ENCODE measurements around the gene ITPRIPL2. TPM values are rescaled to one million over a fixed set of nuclear protein-coding genes. Genes with fewer than 3 reads are reported as not detected.
A peak's percentile ranks its signal among the peaks of the same experiment; 100 is the strongest.

ITPRIPL2 gene
- total RNA-seq, 2 donors from 2014 or later, result 11.2 to 31.9 TPM

GRCh38 chr16:19085679-19086200 is 28.0 kb upstream of the ITPRIPL2 start:
- peaks cover 3 to 8% of the 10 kb centered on the region in 2 donors for H3K4me1 Mint-ChIP-seq (ENCODE audit: low read depth in 2 of 2)

GRCh38 chr16:19086322-19087199 is 27.2 kb upstream of the ITPRIPL2 start:
- ATAC-seq, result peak; percentile 95 to 96
- DNase-seq (ENCODE audit: low spot score), result peak; percentile 84
- Mint-ChIP-seq H3K27ac (no peak overlapping the region), H3K27me3 (peaks cover 12 to 13% of the 10 kb centered on the region in 2 donors), H3K9me3 (peaks cover under 1% of the 10 kb centered on the region), H3K36me3 (no peaks in the 10 kb centered on the region), H3K4me3 (peak overlapping the region; percentile 58), H3K4me1 (ENCODE audit: low read depth in 2 of 2) (peaks cover 3 to 8% of the 10 kb centered on the region in 2 donors)

More at GRCh38 chr16:19085679-19086200, 28.0 kb upstream of the ITPRIPL2 start:
- H3K9me3 Mint-ChIP-seq, result no peaks in the 10 kb centered on the region
- peaks cover 10 to 12% of the 10 kb centered on the region in 2 donors for H3K27me3 Mint-ChIP-seq
- no peak overlapping the region for H3K27ac Mint-ChIP-seq
- ATAC-seq (no peak), DNase-seq (ENCODE audit: low spot score) (no peak)
- no peak overlapping the region for H3K4me3 Mint-ChIP-seq
- H3K36me3 Mint-ChIP-seq, result no peaks in the 10 kb centered on the region

DNA sequence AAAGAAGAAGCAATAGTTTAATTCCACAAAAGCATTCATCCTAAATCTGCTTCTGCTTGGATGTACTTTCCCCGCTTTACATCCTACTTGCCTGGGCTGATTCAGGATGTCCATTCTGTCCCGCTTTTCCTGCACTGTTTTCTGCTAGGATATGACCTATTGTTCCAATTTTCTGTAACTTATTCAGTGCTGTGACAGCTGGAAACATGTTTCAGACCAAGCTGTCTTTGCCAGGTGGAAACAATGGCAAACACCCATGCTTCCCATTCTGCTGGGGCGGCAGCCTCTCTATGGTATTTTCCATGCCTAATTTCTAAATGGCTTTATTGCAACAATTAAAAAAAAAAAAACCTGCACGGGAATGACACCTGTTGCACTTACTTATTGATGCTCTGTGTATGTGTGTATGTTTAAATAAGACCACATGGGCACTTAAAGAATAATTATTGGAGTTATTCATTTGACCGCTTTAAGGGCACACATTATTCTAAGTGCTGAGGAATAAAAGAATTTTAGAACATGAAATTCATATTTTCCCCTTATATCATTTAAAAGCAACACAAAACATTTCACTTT is 25.3 kb upstream of the ITPRIPL2 start:
- Mint-ChIP-seq H3K4me1 (ENCODE audit: low read depth in 2 of 2) (peaks cover 3 to 8% of the 10 kb centered on the region in 2 donors), H3K27me3 (peaks cover 16 to 24% of the 10 kb centered on the region in 2 donors), H3K4me3 (no peak overlapping the region), H3K36me3 (peaks cover 8% of the 10 kb centered on the region), H3K9me3 (peaks cover 3% of the 10 kb centered on the region), H3K27ac (no peak overlapping the region)
- ATAC-seq, result no peak
- no peak for DNase-seq (ENCODE audit: low spot score)

GRCh38 chr16:19089410-19089955 is 24.3 kb upstream of the ITPRIPL2 start:
- peaks cover 12% of the 10 kb centered on the region for H3K36me3 Mint-ChIP-seq
- no peak for DNase-seq (ENCODE audit: low spot score)
- peaks cover 16 to 24% of the 10 kb centered on the region in 2 donors for H3K27me3 Mint-ChIP-seq
- peaks cover 3% of the 10 kb centered on the region for H3K9me3 Mint-ChIP-seq
- peaks cover 5 to 8% of the 10 kb centered on the region in 2 donors for H3K4me1 Mint-ChIP-seq (ENCODE audit: low read depth in 2 of 2)
- no peak for ATAC-seq
- no peak overlapping the region for H3K4me3 Mint-ChIP-seq
- H3K27ac Mint-ChIP-seq, result no peak overlapping the region

- Mint-ChIP-seq H3K27ac (no peak overlapping the region), H3K27me3 (peaks cover 11 to 18% of the 10 kb centered on the region in 2 donors), H3K36me3 (peaks cover 18% of the 10 kb centered on the region), H3K4me3 (no peak overlapping the region), H3K9me3 (peaks cover 3% of the 10 kb centered on the region), H3K4me1 (ENCODE audit: low read depth in 2 of 2) (peaks cover 11 to 15% of the 10 kb centered on the region in 2 donors)
- no peak for DNase-seq (ENCODE audit: low spot score)
- ATAC-seq, result no peak
Measured at GRCh38 chr16:19090916-19091315, 22.8 kb upstream of the ITPRIPL2 start.

- Mint-ChIP-seq H3K36me3 (peaks cover 18% of the 10 kb centered on the region), H3K27me3 (peaks cover 12 to 13% of the 10 kb centered on the region in 2 donors), H3K4me3 (no peak overlapping the region), H3K4me1 (ENCODE audit: low read depth in 2 of 2) (peaks cover 7 to 8% of the 10 kb centered on the region in 2 donors), H3K27ac (no peak overlapping the region), H3K9me3 (peaks cover 3% of the 10 kb centered on the region)
- ATAC-seq (no peak), DNase-seq (ENCODE audit: low spot score) (no peak)
Measured at GRCh38 chr16:19092653-19093410, 20.9 kb upstream of the ITPRIPL2 start.

GRCh38 chr16:19093631-19094541 is 19.9 kb upstream of the ITPRIPL2 start:
- DNase-seq (ENCODE audit: low spot score) (no peak), ATAC-seq (no peak)
- Mint-ChIP-seq H3K9me3 (peaks cover 3% of the 10 kb centered on the region), H3K4me3 (no peak overlapping the region), H3K36me3 (peaks cover 18% of the 10 kb centered on the region), H3K27me3 (peaks cover 13% of the 10 kb centered on the region in 2 donors), H3K27ac (no peak overlapping the region), H3K4me1 (ENCODE audit: low read depth in 2 of 2) (peaks cover 7 to 8% of the 10 kb centered on the region in 2 donors)

DNA sequence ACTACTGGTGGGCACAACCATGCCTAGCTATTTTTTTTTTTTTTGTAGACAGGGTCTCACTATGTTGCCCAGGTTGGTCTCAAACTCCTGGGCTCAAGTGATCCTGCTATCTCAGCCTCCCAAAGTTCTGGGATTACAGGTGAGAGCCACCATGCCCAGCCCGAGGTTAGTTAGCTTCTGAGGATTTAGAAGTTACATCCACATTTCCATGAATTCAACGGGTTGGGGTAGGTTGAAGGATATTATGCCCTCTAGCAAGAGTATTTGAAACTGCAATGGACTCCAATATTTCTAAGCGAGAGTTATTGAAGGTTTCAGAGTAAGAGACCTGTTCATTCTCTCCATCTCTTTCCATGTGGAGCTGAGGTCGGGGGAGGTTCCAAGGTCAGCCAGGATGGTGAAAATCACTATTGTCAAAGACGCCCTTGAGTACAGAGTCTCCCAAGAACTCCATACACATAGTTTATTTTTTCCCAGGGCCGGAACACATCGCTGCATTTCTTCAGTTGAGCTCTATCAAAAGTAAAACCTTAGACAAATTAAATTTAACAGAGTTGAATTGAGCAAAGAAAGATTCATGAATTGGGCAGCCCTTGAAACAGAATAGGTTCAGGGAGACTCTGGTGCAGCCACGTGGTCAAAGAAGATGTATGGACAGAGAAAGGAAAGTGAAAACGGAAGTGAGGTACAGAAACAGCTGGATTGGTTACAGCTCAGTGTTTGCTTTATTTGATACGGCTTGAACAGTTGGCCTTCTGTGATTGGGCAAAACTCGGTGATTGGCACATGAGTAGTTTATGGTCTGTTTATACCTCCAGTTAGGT is 19.0 kb upstream of the ITPRIPL2 start:
- peak; percentile 74 to 85 for ATAC-seq
- Mint-ChIP-seq H3K27me3 (peaks cover 13% of the 10 kb centered on the region in 2 donors), H3K27ac (no peak overlapping the region), H3K9me3 (peaks cover 3% of the 10 kb centered on the region), H3K36me3 (peaks cover 18% of the 10 kb centered on the region), H3K4me1 (ENCODE audit: low read depth in 2 of 2) (peaks cover 7 to 8% of the 10 kb centered on the region in 2 donors), H3K4me3 (peak overlapping the region; percentile 26)
- DNase-seq (ENCODE audit: low spot score), result no peak

- H3K4me1 Mint-ChIP-seq (ENCODE audit: low read depth in 2 of 2), result peaks cover 7 to 8% of the 10 kb centered on the region in 2 donors
- no peak for ATAC-seq
Measured at GRCh38 chr16:19095654-19096053, 18.1 kb upstream of the ITPRIPL2 start.

DNA sequence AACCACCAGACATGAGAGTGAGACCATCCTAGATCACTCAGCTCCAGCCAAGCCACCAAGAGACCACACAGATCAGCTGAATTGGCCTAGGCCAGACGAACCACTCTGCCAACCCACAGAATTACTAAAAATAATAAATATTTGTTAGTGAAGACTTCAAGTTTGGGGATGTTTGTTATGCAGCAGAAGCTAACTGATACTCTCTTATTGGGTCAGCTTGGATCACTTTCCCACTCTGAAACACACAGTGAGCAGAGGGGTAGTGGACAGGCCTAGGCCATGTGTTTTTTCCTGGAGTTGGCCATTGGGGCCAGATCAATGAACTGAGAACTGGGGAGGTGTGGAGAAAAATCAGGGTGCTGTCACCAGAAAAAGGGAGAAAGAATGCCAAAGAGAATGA is 15.6 kb upstream of the ITPRIPL2 start:
- no peaks in the 10 kb centered on the region for H3K9me3 Mint-ChIP-seq
- H3K27ac Mint-ChIP-seq, result no peak overlapping the region
- H3K4me3 Mint-ChIP-seq, result no peak overlapping the region
- H3K4me1 Mint-ChIP-seq (ENCODE audit: low read depth in 2 of 2), result peaks cover 7 to 8% of the 10 kb centered on the region in 2 donors
- peaks cover 11% of the 10 kb centered on the region for H3K36me3 Mint-ChIP-seq
- no peak for ATAC-seq
- peaks cover 2 to 13% of the 10 kb centered on the region in 2 donors for H3K27me3 Mint-ChIP-seq
- no peak for DNase-seq (ENCODE audit: low spot score)

More at GRCh38 chr16:19095654-19096053, 18.1 kb upstream of the ITPRIPL2 start:
- Mint-ChIP-seq H3K27ac (no peak overlapping the region), H3K4me3 (no peak overlapping the region), H3K27me3 (peaks cover 12 to 13% of the 10 kb centered on the region in 2 donors), H3K9me3 (peaks cover 3% of the 10 kb centered on the region), H3K36me3 (peaks cover 18% of the 10 kb centered on the region)
- DNase-seq (ENCODE audit: low spot score), result no peak

DNA sequence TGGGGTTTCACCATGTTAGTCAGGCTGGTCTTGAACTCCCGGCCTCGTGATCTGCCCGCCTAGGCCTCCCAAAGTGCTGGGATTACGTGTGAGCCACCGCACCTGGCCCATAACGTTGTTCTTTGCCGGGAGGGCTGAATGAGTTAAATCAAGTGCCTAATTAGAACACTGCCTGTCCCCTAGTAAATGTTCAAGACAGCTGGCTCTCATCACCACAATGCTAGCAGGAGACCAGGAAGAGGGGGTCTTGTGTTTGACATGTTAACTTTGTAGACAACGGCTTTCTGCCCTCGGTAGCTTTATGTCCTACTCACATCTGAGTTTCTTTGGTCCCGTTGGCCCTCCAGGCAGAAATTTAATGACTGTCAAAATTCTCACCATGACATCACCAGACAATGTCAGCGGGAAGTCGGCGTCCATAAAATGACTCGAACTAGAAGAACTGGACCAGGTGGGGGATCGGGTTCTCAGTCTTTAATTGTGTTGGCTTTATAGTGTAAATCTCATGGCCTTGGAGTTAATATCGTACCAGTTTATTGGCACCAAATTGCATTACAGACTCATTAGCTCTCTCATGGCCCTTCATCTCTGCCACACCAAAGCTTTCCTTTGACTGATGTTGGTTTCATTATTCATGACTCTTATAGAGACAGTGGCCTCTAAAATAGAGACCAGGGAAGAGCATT is 11.4 kb upstream of the ITPRIPL2 start:
- Mint-ChIP-seq H3K4me3 (no peak overlapping the region), H3K27me3 (peaks cover 0 to 13% of the 10 kb centered on the region in 2 donors), H3K4me1 (ENCODE audit: low read depth in 2 of 2) (no peaks in the 10 kb centered on the region), H3K27ac (no peak overlapping the region), H3K36me3 (no peaks in the 10 kb centered on the region), H3K9me3 (no peaks in the 10 kb centered on the region)
- ATAC-seq, result no peak
- DNase-seq (ENCODE audit: low spot score), result no peak
